Activated CD8-positive, alpha-beta memory T cell treated with anti-CD3 and anti-CD28 coated beads, Interleukin-2, amount 50 U/mL, for 48 hours (primary cell): ENCODE results near the gene ZNF121.
"Not testable (repeated sequence)": the region's sequence is repeated elsewhere in the genome, so short reads cannot be mapped to it uniquely, and the experiment has no call there.

ENCODE experiments used
- DNase-seq: peaks from one replicate; pipeline ENCODE4 v3.0.0-alpha.2; 2020

ZNF121 gene

GRCh38 chr19:9584073-9584833 lies at the start of gene ZNF121:
TSS of gene ZNF121 (minus strand) at chr19:9584504. CDS start at chr19:9568097, 16,407 bp downstream.
- DNase-seq = peak; percentile 93

GRCh38 chr19:9627856-9628255 lies 43.6 kb upstream of the ZNF121 start:
- DNase-seq = no peak

DNA sequence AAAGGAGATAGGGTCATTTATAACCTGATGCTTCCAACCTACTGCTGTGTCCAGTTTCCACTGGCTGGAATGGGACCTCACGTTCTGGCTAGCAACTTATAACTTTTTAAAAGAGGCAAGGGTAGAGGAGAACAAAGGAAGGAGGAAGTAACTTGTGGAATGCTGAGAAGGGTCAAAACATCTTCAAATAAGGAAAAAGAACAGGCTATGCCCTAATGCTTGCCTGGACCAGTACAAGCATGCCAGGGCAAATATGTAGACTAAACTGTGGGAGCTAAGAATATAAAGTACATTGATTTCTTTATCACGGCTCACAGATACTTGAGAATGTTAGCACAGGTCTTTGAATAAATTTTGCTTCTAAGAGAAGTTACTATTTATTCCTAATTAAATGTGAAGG lies 38.2 kb upstream of the ZNF121 start:
- no peak for DNase-seq

DNA sequence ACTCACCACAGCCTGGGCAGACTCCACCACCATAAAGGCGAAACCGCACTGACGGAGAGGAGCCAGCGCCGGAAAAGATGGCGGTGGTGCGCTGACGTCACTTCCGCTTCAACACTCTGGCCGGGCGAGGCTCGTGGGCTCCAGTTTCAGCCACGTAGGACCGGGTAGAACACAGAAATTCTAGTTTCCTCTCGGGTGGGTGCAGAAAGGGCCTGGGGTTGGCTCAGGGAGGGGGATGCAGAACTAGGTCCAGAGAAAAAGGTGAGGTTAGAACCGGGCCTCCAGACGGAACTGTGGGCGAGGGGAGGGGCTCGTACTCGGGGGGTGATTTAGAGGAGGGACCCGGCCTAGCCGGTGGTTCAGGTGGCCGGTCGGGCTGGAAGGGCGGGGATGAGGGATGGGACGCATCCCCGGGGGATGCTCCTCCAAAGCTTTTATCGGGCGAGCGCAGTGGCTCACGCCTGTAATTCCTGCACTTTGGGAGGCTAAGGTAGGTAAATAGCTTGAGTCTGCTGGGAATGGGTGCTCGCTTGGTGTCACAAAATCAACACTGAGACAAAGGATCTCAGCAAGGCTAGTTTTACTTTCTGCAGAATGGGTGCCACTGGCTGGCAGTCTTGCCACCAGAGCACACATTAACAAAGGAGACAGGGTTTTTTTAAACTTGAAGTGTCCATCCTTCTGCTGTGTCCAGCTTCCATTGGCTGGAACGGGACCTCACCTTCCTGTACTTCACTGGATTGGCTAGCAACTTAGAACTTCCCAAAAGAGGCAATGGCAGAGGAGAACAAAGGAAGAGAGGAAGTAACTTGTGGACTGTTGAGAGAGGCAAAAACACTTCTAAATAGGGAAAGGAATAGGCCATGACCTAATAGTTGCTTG lies 37.1 kb upstream of the ZNF121 start, which contains the start of gene ZNF561:
TSS of gene ZNF561 (minus strand) at position 77 of the 882 bp plus-strand sequence. CDS start 1,776 bp downstream, outside the sequence.
- peak; percentile 93 for DNase-seq

DNA sequence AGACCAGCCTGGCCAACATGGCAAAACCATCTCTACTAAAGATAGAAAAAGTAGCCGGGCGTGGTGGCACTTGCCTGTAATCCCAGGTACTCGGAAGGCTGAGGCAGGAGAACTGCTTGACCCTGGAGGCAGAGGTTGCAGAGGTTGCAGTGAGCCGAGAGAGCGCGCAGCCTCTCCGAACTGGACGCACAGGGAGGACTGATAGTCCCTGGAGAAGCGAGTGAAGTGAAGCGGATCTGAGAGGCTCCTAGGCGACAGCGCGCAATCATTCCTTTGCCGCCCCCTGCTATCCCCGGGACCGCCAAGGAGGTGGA lies 36.5 kb upstream of the ZNF121 start:
- DNase-seq = no peak

GRCh38 chr19:9615844-9616243 lies 31.5 kb upstream of the ZNF121 start:
- DNase-seq = no peak

GRCh38 chr19:9610484-9611113 lies 26.3 kb upstream of the ZNF121 start:
- DNase-seq = no peak

- no peak for DNase-seq
Observed at GRCh38 chr19:9608912-9609311, 24.6 kb upstream of the ZNF121 start.

DNA sequence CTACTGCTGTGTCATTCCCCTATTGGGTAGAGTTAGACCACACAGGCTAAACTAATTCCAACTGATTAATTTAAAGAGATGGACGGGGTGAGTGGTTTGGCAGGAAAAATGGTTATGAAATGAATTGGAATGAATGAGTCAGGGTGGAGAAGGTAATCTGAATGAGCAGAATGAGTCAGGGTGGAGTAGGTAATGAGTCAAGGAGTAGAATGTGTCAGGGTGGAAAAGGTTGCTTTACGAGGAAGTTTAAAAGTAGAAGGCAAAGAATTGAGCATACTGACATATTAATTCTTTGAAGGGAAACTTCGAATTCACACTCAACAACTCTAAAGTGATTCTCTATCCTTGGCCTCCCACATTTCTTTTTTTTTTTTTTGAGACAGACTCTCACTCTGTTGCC lies 12.7 kb upstream of the ZNF121 start:
- no peak for DNase-seq

DNA sequence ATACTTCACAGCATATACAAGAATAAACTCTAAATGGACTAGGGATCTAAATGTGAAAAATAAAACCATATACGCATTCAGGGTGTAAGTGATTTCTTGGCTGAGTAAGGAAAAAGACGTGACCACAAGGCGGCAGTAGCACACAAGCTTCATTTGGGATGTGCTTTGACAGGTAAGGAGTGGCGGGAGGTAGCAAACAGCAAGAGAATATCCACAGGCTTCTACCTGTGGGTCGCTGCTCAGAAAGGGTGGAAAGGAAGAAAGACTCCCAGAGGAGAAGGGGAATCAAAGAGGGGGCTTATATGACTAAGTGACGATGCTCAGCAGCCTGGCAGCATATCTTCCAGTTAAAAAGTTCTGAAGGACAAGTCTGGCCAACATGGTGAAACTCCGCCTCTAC lies 2.5 kb upstream of the ZNF121 start:
- peak; percentile 75 for DNase-seq

- not testable (repeated sequence) for DNase-seq
Observed at GRCh38 chr19:9582081-9582725, 2.1 kb downstream of the ZNF121 start.

DNA sequence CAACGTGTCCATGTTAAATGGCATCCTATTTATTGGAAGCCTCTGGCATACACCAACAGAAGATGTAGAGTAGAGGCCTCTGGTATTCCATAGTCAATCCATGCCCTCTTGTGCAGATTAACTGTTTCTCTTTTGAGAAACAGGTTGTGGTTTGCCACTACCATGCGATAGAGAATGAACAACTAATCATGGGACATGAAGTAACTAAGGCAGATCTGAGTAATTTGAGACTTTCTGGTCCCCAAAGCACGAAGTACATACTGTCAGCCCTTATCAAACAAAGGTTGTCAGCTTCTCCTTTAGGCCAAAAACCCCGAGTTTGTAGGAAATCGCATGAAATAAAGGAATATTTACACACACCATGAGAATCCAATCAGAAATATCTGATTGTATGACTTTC lies 3.6 kb downstream of the ZNF121 start:
- no peak for DNase-seq

DNA sequence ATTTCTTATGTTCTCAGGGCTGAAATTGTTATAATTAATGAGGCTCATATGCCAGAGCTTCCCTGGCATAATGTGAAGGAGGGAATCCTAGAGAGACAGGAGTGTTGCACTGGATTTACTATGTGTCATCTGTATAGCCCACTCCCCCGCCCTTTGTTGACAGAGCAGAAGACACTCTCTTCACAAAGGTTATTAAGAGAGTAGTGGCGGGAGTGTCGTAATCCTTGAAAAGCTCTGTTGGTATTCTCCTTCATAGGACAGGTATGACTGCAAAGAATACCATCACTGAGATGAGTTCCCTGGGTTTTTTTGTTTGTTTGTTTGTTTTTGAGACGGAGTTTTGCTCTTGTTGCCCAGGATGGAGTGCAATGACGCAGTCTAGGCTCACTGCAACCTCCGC lies 14.0 kb downstream of the ZNF121 start:
- DNase-seq = no peak

DNA sequence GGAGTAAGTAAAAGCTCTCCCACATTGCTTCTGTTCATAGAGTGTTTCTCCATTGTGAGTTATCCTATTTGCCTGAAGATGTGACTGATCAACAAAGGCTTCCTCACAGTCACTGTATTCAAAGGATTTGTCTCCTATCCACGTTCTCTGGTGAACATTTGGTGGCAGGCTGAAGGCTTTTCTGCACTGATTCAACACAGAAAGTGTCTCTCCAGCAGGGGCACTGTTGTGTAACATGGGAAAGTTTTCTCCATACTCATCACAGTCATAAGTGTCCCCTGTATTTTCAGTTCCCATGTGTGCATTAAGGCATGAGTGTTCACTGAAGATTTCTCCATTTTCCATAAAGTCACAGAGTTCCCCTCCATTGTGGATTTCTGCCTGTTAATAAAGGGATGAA lies 17.6 kb downstream of the ZNF121 start:
- DNase-seq = no peak

DNA sequence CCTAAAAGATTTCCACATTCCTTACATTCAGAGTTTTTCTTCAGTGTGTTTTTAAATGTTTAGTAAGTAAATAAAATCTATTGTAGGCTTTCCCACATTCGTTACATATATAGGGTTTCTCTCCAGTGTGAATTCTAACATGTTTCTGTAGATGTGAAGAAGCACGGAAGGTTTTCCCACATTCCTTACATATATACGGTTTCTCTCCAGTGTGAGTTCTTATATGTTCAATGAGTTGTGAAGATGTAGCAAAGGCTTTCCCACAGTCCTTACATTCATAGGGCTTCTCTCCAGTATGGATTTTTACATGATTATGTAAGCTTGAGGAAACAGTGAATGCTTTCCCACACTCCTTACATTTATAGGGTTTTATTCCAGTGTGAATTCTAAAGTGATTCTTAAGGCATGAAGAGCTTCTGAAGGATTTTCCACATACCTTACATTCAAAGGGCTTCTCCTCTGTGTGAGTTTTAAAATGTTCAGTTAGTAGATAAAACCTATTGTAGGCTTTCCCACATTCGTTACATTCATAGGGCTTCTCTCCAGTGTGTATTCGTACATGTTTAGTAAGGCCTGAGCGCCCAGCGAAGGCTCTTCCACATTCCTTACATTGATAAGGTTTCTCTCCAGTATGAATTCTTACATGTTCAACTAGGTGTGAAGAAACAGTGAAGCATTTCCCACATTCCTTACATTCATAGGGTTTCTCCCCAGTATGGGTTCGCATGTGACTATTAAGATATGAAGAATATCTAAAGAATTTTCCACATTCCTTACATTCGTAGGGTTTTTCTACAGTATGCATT lies 18.2 kb downstream of the ZNF121 start:
- no peak for DNase-seq

DNA sequence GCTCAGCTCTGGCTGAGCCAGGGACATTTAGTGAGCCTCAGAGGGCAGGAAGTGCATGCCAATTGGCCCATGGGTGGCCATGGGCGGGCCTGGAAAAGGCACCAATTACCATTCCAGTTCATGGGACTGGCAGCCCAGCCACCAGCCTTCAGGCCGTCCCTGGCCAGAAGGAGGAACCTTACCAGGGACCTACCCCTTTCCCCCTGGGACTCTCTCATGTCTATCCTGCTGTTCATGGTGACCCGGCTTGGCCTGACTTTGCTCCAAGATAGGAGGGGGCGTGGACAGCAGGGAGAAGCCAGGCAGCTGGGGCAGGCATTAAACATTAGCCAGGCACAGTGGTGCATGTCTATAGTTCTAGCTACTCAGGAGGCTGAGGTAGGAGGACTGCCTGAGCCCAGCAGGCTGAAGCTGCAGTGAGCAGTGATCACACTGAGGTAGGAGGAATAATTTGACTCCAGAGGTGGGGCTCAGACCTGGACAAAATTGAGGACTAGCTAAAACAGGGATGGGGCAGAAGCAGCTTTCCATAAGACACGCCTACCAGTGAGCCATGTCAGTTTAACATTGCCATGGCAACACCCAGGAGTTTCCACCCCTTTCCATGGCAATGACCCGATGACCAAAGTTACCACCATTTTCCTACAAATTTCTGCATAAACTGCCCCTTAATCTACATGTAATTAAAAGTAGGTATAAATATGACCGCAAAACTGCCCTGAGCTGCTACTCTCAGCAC lies 31.6 kb downstream of the ZNF121 start:
- no peak for DNase-seq

DNA sequence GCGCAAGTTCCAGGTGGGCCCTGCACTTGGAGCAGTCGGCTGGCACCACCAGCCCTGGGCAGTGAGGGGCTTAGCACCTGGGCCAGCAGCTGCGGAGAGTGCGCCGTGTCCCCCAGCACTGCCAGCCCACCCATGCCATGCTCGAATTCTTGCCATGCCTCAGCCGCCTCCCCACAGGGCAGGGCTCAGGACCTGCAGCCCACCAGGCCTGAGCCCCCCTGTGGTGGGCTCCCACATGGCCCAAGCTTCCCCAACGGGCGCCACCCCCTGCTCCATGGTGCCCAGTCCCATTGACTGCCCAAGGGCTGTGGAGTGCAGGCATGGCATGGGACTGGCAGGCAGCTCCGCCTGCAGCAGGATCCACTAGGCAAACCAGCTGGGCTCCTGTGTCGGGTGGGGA lies 36.4 kb downstream of the ZNF121 start:
- no peak for DNase-seq

DNA sequence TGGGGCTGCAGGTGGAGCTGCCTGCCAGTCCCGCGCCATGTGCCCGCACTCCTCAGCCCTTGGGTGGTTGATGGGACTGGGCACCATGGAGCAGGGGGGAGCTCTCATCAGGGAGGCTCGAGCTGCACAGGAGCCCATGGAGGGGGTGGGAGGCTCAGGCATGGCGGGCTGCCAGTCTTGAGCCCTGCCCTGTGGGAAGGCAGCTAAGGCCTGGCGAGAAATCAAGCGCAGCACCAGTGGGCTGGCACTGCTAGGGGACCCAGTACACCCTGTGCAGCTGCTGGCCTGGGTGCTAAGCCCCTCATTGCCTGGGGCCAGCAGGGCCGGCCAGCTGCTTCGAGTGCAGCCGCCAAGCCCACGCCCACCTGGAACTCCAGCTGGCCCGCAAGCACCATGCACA lies 43.0 kb downstream of the ZNF121 start:
- DNase-seq = not testable (repeated sequence)

DNA sequence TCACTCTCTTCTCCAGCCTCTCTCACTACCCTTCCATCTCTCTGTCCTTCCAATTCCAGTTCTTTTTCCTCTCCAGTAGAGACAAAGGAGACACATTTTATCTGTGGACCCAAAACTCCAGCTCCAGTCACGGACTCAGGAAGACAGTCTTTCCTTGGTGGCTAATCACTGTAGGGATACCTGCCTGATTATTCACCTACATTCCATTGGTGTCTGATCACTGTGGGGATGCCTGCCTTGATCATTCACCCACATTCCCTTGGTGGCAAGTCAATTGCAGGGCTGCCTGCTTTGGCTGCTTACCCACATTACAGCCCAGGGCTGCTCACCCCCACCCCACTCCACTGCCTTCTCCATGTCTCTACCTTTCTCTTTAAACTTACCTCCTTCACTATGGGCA lies 44.4 kb downstream of the ZNF121 start:
- DNase-seq = not testable (repeated sequence)

GRCh38 chr19:9539201-9539600 lies 45.1 kb downstream of the ZNF121 start:
- not testable (repeated sequence) for DNase-seq
